Sigmoid colon (tissue), 7 donors: ENCODE measurements around the gene OR1J1. TPM values are rescaled to one million over a fixed set of nuclear protein-coding genes. Genes with fewer than 3 reads are reported as not detected.

ENCODE experiments used
- DNase-seq: peaks from one replicate; pipeline ENCODE4 v3.0.0-alpha.2; 2019
- H3K27ac ChIP-seq, 4 donors: fragments of 200-600 bp; sonication (generic); one replicate each; pipeline ENCODE4 v1.5.1; 2016 to 2019; ENCODE audit warnings: mild to moderate bottlenecking in 1 of 4
- H3K27me3 ChIP-seq, 3 donors: fragments of 200-600 bp; sonication (generic); one replicate each; pipeline ENCODE4 v1.5.1; 2019; ENCODE audit warnings: mild to moderate bottlenecking in 1 of 3
- H3K36me3 ChIP-seq, 4 donors: fragments of 200-600 bp; sonication (generic); one replicate each; pipeline ENCODE4 v1.5.1; 2016 to 2019
- H3K4me1 ChIP-seq, 4 donors: fragments of 200-600 bp; sonication (generic); one replicate each; pipeline ENCODE4 v1.5.1; 2017 to 2019
- H3K4me3 ChIP-seq, 4 donors: fragments of 200-600 bp; sonication (generic); one replicate each; pipeline ENCODE4 v1.5.1; 2017 to 2019; ENCODE audit warnings: mild to moderate bottlenecking in 2 of 4, moderate library complexity in 1 of 4
- H3K9me3 ChIP-seq, 4 donors: fragments of 200-600 bp in 3 of 4; sonication (generic) in 3 of 4; one replicate each; pipeline versions ENCODE4 v1.5.1 to v1.6.1; 2013 to 2019
- EP300 ChIP-seq, 4 donors: sonication (generic); formaldehyde crosslinking; IDR thresholded peaks; one replicate each; pipeline ENCODE4 v1.6.1; 2017; ENCODE audit warnings: antibody characterized with exemption in 4 of 4
- POLR2A ChIP-seq, 2 donors: fragments of 450-650 bp; IDR thresholded peaks; one replicate each; pipeline ENCODE4 v1.6.1; 2016; ENCODE audit warnings: antibody characterized with exemption in 2 of 2, mild to moderate bottlenecking in 2 of 2, moderate library complexity in 2 of 2
- POLR2AphosphoS5 ChIP-seq, 4 donors: sonication (generic); formaldehyde crosslinking; IDR thresholded peaks; one replicate each; pipeline ENCODE4 v1.6.1; 2017; ENCODE audit warnings: antibody characterized with exemption in 4 of 4
- WGBS, 2 donors: extraction: QIAGEN DNeasy Blood & Tissue Kit; methylation state at CpG; one replicate each; pipeline ENCODE4 v1.1.7; 2013; 5-methylcytosine and 5-hydroxymethylcytosine counted together
- intact Hi-C: fragments of 100-400 bp; cut with DNase I; formaldehyde crosslinking; loops from one replicate; pipeline ENCODE4 v1.15.1; 2023
- polyA plus RNA-seq, 3 donors: library from polyadenylated mRNA; stranded (reverse); fragments of 200-250 nt; gene quantifications; one replicate each; pipeline ENCODE4 v1.2.3, GENCODE V29; 2013
- total RNA-seq, 4 donors: library from RNA; depleted of rRNA; stranded (reverse); fragments of >200 nt; gene quantifications; one replicate each; pipeline ENCODE4 v1.1.0, GENCODE V29; 2016
- TF ChIP-seq, protein P1 (sequence below), 4 experiments: fragments of 450-650 bp in 3 of 4; fragments of 200-600 bp in 1 of 4; IDR thresholded peaks; one replicate each; pipeline ENCODE4 v1.5.1; 2016 to 2019; ENCODE audit warnings: antibody characterized with exemption in 4 of 4, mild to moderate bottlenecking in 3 of 4, moderate library complexity in 2 of 4
- donor health status: healthy with polysubstance abuse.
- donor health status: Bipolar disorder and iron deficiency.
- donor health status: healthy.

Gene OR1J1
- total and polyA plus RNA-seq, 7 donors = not detected

DNA sequence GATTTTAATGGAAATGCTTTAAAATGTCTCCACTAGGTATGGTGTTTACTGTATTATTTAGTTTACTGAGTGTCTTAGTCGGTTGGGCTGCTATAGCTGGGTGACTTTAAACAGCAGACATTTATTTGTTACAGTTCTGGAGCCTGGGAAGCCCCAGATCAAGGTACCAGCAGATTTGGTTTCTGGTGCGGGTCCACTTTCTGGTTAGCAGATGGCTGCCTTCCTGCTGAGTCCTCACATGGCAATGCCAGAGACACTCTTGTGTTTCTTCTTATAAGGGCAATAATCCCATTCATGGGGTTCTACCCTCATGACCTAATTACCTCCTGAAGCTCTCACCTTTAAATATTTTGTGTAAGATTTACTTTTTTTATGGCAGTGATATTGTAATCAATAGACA lies 40.5 kb upstream of the OR1J1 start:
- DNase-seq = no peak
- 56 to 68% methylated on average over 2 of the region's 2 CpGs for WGBS, 2 donors
- Histone ChIP-seq H3K4me3 (no peak overlapping the region), H3K27ac (no peak overlapping the region), H3K36me3 (no peaks in the 10 kb centered on the region), H3K27me3 (no peaks in the 10 kb centered on the region), H3K4me1 (no peaks in the 10 kb centered on the region), H3K9me3 (no peaks in the 10 kb centered on the region)
- intact Hi-C loops = no loop called here
- no peak for TF ChIP-seq POLR2AphosphoS5 (IDR thresholded peaks at IDR 0.05)
- TF ChIP-seq POLR2A (IDR thresholded peaks at IDR 0.05) = no peak
- TF ChIP-seq, protein P1, sequence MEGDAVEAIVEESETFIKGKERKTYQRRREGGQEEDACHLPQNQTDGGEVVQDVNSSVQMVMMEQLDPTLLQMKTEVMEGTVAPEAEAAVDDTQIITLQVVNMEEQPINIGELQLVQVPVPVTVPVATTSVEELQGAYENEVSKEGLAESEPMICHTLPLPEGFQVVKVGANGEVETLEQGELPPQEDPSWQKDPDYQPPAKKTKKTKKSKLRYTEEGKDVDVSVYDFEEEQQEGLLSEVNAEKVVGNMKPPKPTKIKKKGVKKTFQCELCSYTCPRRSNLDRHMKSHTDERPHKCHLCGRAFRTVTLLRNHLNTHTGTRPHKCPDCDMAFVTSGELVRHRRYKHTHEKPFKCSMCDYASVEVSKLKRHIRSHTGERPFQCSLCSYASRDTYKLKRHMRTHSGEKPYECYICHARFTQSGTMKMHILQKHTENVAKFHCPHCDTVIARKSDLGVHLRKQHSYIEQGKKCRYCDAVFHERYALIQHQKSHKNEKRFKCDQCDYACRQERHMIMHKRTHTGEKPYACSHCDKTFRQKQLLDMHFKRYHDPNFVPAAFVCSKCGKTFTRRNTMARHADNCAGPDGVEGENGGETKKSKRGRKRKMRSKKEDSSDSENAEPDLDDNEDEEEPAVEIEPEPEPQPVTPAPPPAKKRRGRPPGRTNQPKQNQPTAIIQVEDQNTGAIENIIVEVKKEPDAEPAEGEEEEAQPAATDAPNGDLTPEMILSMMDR (IDR thresholded peaks at IDR 0.05) = no peak
- no peak for TF ChIP-seq EP300 (IDR thresholded peaks at IDR 0.05)

DNA sequence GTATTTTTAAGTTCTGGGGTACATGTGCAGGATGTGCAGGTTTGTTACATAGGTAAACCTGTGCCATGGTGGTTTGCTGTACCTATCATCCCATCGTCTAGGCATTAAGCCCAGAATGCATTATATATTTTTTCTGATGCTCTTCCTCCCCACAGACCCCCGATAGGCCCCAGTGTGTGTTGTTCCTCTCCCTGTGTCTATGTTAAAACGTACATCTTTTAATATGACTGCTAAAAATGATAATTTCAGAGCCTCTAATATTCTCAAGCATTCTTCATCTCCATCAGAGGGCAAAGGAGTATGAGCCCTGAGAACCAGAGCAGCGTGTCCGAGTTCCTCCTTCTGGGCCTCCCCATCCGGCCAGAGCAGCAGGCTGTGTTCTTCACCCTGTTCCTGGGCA lies 32.8 kb upstream of the OR1J1 start, which contains the start of gene OR1J2:
Gene OR1J2 (plus strand): TSS at position 301 of the 400 bp plus-strand sequence. CDS start 0 bp downstream, at position 301.
- intact Hi-C loops = no loop called here
- no peaks in the 10 kb centered on the region for H3K27me3 ChIP-seq
- H3K36me3 ChIP-seq = no peaks in the 10 kb centered on the region
- TF ChIP-seq POLR2AphosphoS5 (IDR thresholded peaks at IDR 0.05) (no peak), EP300 (IDR thresholded peaks at IDR 0.05) (no peak), POLR2A (IDR thresholded peaks at IDR 0.05) (no peak)
- TF ChIP-seq, protein P1 (IDR thresholded peaks at IDR 0.05) = no peak
- no peak for DNase-seq
- 81 to 82% methylated on average over 6 of the region's 6 CpGs for WGBS, 2 donors
- H3K27ac ChIP-seq = no peak within 1 kb of the TSS
- no peak within 1 kb of the TSS for H3K4me3 ChIP-seq
- no peaks in the 10 kb centered on the region for H3K9me3 ChIP-seq
- no peaks in the 10 kb centered on the region for H3K4me1 ChIP-seq

DNA sequence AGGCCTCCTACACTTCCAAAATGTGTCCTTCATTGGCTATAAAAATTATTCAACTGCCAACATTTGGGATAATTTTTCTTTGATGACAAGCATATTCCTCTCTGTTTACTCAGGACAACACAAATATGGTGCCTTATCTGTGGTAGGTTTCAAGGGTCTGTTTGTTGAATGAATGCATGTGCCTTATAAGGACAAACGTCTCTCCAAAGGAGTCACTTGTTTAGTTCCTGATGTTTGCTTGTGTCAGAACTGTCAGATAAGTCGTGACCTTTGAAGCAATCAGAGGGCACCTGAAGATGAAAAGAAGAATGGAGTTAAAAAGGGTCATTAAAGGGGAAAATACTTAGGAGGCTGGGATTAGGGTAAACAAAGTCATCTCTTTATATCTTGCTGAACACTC lies 29.2 kb upstream of the OR1J1 start:
- intact Hi-C loops = no loop called here
- no peak for TF ChIP-seq POLR2AphosphoS5 (IDR thresholded peaks at IDR 0.05)

DNA sequence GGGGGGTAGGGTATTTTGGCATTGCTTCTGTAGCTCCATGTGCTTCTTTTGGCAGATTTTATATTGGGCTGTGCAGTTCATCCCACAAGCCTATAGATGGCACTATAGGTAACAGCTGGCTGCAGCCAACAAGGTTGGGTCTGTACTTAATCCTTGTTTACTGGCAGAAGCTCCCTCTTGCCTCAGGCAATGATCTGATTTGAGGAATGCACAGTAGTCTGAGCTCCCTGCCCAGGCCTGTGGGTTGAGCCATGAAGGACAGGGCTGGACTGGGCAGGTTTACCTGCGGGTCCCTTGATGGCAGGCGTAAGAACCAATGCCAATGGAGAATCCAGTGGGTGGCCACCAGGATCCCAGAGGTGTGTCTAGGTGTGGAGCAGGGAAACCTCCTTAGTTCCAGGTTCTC lies 21.2 kb upstream of the OR1J1 start:
- no peaks in the 10 kb centered on the region for H3K27me3 ChIP-seq
- intact Hi-C loops = no loop called here
- H3K4me1 ChIP-seq = no peaks in the 10 kb centered on the region
- H3K27ac ChIP-seq = no peak overlapping the region
- peaks cover 0 to 2% (median 0%) of the 10 kb centered on the region in 4 donors for H3K9me3 ChIP-seq
- TF ChIP-seq POLR2AphosphoS5 (IDR thresholded peaks at IDR 0.05) (no peak), EP300 (IDR thresholded peaks at IDR 0.05) (no peak), POLR2A (IDR thresholded peaks at IDR 0.05) (no peak)
- TF ChIP-seq, protein P1 (IDR thresholded peaks at IDR 0.05) = peak in 1 of 4 experiments; percentile 43
- WGBS, 2 donors = 55 to 58% methylated on average over 2 of the region's 2 CpGs
- H3K36me3 ChIP-seq = no peaks in the 10 kb centered on the region
- no peak for DNase-seq
- H3K4me3 ChIP-seq = no peak overlapping the region

More for the DNA sequence above, 29.2 kb upstream of the OR1J1 start:
- WGBS, 2 donors = 10 to 48% methylated on average over 2 of the region's 2 CpGs
- no peak for DNase-seq
- Histone ChIP-seq H3K27ac (no peak overlapping the region), H3K9me3 (no peaks in the 10 kb centered on the region), H3K36me3 (no peaks in the 10 kb centered on the region), H3K4me1 (no peaks in the 10 kb centered on the region), H3K4me3 (no peak overlapping the region), H3K27me3 (no peaks in the 10 kb centered on the region)

DNA sequence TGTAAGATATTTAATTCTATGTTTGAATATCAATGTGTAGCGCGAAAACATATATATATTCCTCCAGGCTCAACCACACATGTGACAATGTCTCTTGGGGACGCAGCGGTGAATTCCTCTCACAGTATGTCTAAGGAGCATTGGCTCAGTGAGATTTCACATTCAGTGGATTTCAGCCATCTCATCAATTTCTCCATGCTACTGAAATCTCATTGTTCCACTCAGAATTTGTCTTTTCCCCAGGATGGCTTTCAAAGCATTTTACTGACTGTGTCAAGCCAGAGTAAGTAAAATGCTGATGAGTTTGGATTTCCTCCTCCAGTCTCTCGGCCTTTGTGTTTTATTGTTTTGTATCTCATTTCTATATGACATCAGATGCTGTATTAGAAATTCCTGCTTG lies 1.3 kb upstream of the OR1J1 start:
- no peaks in the 10 kb centered on the region for H3K27me3 ChIP-seq
- no peak overlapping the region for H3K27ac ChIP-seq
- no peak for DNase-seq
- WGBS, 2 donors = 77 to 89% methylated on average over 5 of the region's 5 CpGs
- no peaks in the 10 kb centered on the region for H3K36me3 ChIP-seq
- H3K9me3 ChIP-seq = no peaks in the 10 kb centered on the region
- TF ChIP-seq EP300 (IDR thresholded peaks at IDR 0.05) = no peak
- no peak for TF ChIP-seq POLR2AphosphoS5 (IDR thresholded peaks at IDR 0.05)
- TF ChIP-seq, protein P1 (IDR thresholded peaks at IDR 0.05) = no peak
- H3K4me3 ChIP-seq = no peak overlapping the region
- no peaks in the 10 kb centered on the region for H3K4me1 ChIP-seq
- intact Hi-C loops = no loop called here
